Measurements from ENCODE around the gene STAG1.

GRCh38 chr3:136293279-136293678 is 458.9 kb downstream of the STAG1 start:
- TF ChIP-seq FOXA3 (CRISPR knock-in tag; IDR thresholded peaks at IDR 0.05) (no peak), NCOA2 (CRISPR knock-in tag; IDR thresholded peaks at IDR 0.05) (no peak), JUNB (CRISPR knock-in tag; IDR thresholded peaks at IDR 0.05; ENCODE audit: borderline replicate concordance) (no peak), KDM2A (CRISPR knock-in tag; IDR thresholded peaks at IDR 0.05; ENCODE audit: borderline replicate concordance, low read depth) (no peak), TCF7 (IDR thresholded peaks at IDR 0.05; ENCODE audit: low read depth) (no peak)

Data from HepG2 (cell line).